ENCODE results near the gene USP36. TPM values are rescaled to one million over a fixed set of nuclear protein-coding genes. Genes with fewer than 3 reads are reported as not detected.

The USP36 gene
- total and polyA plus RNA-seq, 7 donors: 14.0 to 40.5 (median 24.2) TPM

DNA sequence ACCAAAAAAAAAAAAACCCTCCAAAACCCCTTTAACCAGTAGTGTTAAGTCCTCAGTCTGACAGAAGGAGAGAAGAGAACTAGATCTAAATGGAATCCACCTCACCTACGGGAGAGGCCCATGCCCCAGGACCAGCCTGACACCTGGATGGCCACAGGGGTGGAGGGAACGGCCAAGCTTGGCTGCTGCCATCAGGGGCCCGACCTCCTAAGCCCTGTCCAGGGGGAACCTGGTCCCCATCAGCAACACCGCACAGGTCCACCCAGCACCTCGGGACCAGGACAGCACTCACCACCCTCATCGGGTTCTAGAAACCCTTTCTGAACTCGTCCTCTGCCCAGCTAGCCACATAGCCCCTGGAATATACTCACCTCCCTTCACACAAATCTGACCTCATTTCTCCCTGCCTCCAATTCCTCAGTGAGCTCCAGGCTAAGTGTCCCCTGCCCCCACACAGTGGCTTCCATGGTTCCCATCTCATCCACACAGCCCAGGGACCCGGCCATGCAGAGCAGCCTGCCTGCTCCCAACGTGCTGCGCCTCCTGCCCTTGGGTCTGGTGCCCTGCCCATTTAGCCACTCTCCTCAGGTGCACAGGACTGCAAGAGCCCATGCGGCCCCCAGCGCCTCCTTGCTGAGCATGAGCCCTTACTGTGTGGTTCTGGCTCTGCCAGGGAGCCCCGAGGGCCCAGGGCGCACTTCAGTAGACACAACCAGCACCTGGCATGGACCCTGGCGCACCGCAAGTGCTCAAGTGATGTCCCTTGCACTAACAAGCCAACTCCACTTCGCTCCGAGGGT lies 40.3 kb downstream of the USP36 start:
- ATAC-seq: no peak
- WGBS, 3 donors: 86 to 96% (median 90%) methylated on average over 18 of the region's 18 CpGs
- Histone ChIP-seq H3K27ac (peak overlapping the region; percentile 54), H3K4me1 (peaks cover 39% of the 10 kb centered on the region), H3K27me3 (ENCODE audit: insufficient read depth in 3 of 3, low read length in 2 of 3) (no peaks in the 10 kb centered on the region), H3K9me3 (no peaks in the 10 kb centered on the region), H3K36me3 (ENCODE audit: insufficient read depth in 1 of 2, low read depth in 1 of 2) (peaks cover 0 to 79% of the 10 kb centered on the region in 2 donors), H3K4me3 (no peak overlapping the region)
- TF ChIP-seq, protein P1, sequence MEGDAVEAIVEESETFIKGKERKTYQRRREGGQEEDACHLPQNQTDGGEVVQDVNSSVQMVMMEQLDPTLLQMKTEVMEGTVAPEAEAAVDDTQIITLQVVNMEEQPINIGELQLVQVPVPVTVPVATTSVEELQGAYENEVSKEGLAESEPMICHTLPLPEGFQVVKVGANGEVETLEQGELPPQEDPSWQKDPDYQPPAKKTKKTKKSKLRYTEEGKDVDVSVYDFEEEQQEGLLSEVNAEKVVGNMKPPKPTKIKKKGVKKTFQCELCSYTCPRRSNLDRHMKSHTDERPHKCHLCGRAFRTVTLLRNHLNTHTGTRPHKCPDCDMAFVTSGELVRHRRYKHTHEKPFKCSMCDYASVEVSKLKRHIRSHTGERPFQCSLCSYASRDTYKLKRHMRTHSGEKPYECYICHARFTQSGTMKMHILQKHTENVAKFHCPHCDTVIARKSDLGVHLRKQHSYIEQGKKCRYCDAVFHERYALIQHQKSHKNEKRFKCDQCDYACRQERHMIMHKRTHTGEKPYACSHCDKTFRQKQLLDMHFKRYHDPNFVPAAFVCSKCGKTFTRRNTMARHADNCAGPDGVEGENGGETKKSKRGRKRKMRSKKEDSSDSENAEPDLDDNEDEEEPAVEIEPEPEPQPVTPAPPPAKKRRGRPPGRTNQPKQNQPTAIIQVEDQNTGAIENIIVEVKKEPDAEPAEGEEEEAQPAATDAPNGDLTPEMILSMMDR (IDR thresholded peaks at IDR 0.05): no peak
- no peak for DNase-seq
- intact Hi-C loops (cut with DNase I): no loop called here

DNA sequence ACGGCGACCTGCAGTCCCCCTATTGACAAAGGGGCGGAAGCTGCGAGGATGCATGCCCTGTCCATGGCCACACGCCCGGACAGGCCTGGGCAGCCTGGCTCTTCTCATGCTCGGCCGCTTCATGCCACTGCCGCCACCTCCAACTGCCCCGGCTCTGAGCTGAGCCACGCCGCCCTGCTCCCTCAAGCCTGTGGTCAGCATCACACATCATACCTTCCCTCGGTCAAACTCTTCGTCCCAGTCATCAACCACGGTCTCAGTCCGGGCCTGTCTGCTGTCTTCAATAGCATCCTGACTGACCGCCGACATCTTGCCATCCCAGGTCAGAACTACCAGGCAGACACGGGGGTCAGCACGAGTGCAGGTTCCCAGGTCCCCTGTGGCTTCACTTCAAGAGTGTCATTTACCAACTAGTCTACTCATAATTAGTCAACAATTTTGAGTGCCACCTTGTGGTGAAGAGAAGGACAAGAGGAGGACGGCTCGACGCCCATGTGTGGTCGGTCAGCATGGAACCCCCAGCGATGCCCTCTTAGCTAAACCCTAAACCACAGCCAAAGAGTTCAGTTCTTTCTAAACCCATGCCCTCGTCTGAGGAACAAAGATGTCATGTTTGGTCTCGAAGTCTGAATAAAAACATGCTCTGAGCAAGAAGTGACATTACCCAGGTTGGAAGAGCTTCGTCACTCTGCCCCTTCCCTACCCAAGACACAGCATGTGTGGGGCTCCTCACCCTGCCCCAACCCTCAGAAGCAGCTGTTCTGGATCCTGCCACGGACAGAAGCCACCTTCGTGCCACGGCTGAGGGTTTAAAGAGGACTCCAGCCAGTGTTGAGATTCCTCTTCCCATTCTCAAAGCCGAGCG lies 41.7 kb downstream of the USP36 start:
- Histone ChIP-seq H3K27me3 (ENCODE audit: insufficient read depth in 3 of 3, low read length in 2 of 3) (no peaks in the 10 kb centered on the region), H3K9me3 (no peaks in the 10 kb centered on the region), H3K36me3 (ENCODE audit: insufficient read depth in 1 of 2, low read depth in 1 of 2) (peaks cover 0 to 72% of the 10 kb centered on the region in 2 donors), H3K4me1 (peaks cover 47% of the 10 kb centered on the region), H3K4me3 (no peak overlapping the region), H3K27ac (peak overlapping the region; percentile 54)
- intact Hi-C loops (cut with DNase I): loop anchor here (5.0 kb wide), 2 partner anchors 82 to 302 kb away; no protein-coding TSS in a partner anchor
- TF ChIP-seq, protein P1 (IDR thresholded peaks at IDR 0.05): peak; percentile 57
- DNase-seq: no peak
- 67 to 76% (median 69%) methylated on average over 33 of the region's 33 CpGs for WGBS, 3 donors
- peak; percentile 50 to 76 (median 54) for ATAC-seq

DNA sequence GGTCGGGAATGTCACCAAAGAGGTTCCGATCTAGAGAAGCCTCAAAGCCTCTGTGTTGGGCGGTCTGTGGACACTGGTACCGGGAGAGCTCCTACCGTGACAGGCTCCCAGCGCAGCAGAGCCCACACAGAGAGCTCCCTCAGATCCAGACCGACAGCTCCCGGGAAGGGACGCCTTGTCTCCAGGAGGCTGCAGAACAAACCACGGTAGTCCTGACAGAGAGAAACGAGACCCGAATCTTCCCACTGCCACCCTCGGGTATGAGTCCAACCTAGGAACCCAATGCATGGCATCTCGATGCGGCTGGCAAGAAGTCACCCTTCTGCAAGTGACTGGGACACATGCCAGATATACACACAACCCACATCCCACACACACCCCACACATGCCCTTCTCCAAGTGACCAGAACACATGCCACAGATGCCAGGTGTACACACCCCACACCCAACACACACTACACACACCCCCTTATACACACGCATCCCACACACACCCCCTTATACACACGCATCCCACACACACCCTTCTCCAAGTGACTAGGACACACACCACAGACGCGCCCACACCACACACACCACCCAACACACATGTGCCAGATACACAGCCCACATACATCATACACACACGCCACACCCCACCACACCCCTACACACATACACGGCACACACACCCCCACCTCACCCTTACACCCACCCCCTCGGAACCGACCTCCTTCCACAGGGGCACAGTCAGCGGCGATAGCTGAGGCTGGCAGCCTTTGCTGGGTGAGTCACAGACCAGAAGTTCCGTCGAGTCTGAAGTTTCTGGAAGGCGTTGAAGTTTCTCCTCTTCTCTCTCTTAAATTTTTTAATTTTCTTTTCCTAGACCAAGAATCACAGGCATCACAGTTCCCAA lies 42.7 kb downstream of the USP36 start:
- Histone ChIP-seq H3K4me3 (no peak overlapping the region), H3K9me3 (no peaks in the 10 kb centered on the region), H3K4me1 (peaks cover 54% of the 10 kb centered on the region), H3K36me3 (ENCODE audit: insufficient read depth in 1 of 2, low read depth in 1 of 2) (peaks cover 0 to 62% of the 10 kb centered on the region in 2 donors), H3K27ac (no peak overlapping the region), H3K27me3 (ENCODE audit: insufficient read depth in 3 of 3, low read length in 2 of 3) (no peaks in the 10 kb centered on the region)
- no peak for ATAC-seq
- 70 to 81% (median 78%) methylated on average over 28 of the region's 28 CpGs for WGBS, 3 donors
- DNase-seq: peak in 1 of 2 donors; percentile 41
- TF ChIP-seq, protein P1 (IDR thresholded peaks at IDR 0.05): no peak
- intact Hi-C loops (cut with DNase I): loop anchor here (5.0 kb wide), 2 partner anchors 81 to 301 kb away; no protein-coding TSS in a partner anchor

DNA sequence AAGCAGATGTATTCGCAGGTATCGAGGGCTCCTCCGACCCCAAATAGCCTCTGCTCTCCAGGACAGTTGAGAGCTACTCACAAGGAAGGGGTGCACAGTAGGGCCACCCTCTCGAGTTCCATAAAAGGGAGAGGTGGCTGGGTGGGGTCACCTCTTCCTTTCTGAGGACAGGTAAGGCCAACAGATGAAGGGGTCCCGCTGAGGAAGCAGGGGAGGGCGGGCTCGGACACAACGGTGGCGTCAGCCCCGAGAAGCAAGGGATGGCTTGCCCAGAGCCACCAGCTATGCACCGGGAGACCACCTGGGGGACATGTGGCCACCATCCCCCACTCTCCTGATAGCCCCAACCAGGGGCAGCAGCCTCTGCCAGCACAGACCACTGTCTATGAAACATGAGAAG lies 43.4 kb downstream of the USP36 start:
- TF ChIP-seq, protein P1 (IDR thresholded peaks at IDR 0.05): no peak
- Histone ChIP-seq H3K36me3 (ENCODE audit: insufficient read depth in 1 of 2, low read depth in 1 of 2) (peaks cover 0 to 54% of the 10 kb centered on the region in 2 donors), H3K4me1 (peaks cover 54% of the 10 kb centered on the region), H3K9me3 (no peaks in the 10 kb centered on the region), H3K27ac (no peak overlapping the region), H3K27me3 (ENCODE audit: insufficient read depth in 3 of 3, low read length in 2 of 3) (no peaks in the 10 kb centered on the region), H3K4me3 (no peak overlapping the region)
- WGBS, 3 donors: 80 to 90% (median 87%) methylated on average over 11 of the region's 11 CpGs
- intact Hi-C loops (cut with DNase I): loop anchor here (5.0 kb wide), 2 partner anchors 80 to 300 kb away; no protein-coding TSS in a partner anchor
- peak in 1 of 2 donors; percentile 37 for DNase-seq
- no peak for ATAC-seq
